Neutrophil (primary cell): ENCODE data around the gene LPGAT1.

Source experiments
- H3K27ac ChIP-seq: fragments of 200-600 bp; sonication (generic); 2 replicates; pipeline ENCODE4 v1.5.1; 2016; ENCODE audit warnings: mild to moderate bottlenecking, moderate library complexity
- H3K27me3 ChIP-seq: fragments of 200-600 bp; sonication (generic); 2 replicates; pipeline ENCODE4 v1.6.0; 2016; ENCODE audit warnings: mild to moderate bottlenecking
- H3K36me3 ChIP-seq: fragments of 200-600 bp; sonication (generic); 2 replicates; pipeline ENCODE4 v1.5.1; 2017
- H3K4me1 ChIP-seq, 2 experiments: fragments of 200-600 bp in 1 of 2; sonication (generic) in 1 of 2; 1 replicate in 1 of 2; 2 replicates in 1 of 2; pipeline versions ENCODE4 v1.5.1 to v1.6.1; 2013 to 2016; ENCODE audit warnings: low read depth in 1 of 2, low read length in 1 of 2, mild to moderate bottlenecking in 1 of 2, moderate library complexity in 1 of 2; ENCODE audit not compliant: control insufficient read depth in 1 of 2, insufficient read depth in 1 of 2
- H3K4me3 ChIP-seq, 2 experiments: fragments of 200-600 bp in 1 of 2; sonication (generic) in 1 of 2; 1 replicate in 1 of 2; 2 replicates in 1 of 2; pipeline ENCODE4 v1.5.1; 2013 to 2016; ENCODE audit warnings: low read depth in 1 of 2, low read length in 1 of 2, mild to moderate bottlenecking in 1 of 2, moderate library complexity in 1 of 2
- H3K9me3 ChIP-seq: fragments of 200-600 bp; sonication (generic); 2 replicates; pipeline ENCODE4 v1.5.1; 2016
- TF ChIP-seq, protein P1 (sequence below): fragments of 200-600 bp; sonication (generic); IDR thresholded peaks from 2 replicates; pipeline ENCODE4 v1.5.1; 2016; ENCODE audit warnings: antibody characterized with exemption

The LPGAT1 gene

DNA sequence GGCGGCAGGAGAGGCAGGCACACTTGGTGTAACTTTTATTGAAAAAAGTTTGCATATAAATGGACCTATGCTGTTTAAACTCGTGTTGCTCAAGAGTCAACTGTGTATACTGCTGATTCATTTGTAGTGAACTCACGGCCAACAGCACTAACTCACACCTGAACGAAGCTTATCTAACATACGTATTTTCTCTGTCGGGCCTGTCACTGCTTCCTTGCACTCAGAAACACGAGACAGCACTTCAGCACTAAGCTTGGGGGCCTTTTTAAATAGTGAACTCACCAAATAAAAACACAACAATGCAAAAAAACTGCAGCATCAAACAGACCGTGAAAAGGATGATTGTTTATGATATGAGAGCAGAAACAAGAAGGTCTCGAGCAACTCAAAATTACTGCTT lies 96.2 kb downstream of the LPGAT1 start:
- H3K36me3 ChIP-seq, result no peaks in the 10 kb centered on the region
- TF ChIP-seq, protein P1, sequence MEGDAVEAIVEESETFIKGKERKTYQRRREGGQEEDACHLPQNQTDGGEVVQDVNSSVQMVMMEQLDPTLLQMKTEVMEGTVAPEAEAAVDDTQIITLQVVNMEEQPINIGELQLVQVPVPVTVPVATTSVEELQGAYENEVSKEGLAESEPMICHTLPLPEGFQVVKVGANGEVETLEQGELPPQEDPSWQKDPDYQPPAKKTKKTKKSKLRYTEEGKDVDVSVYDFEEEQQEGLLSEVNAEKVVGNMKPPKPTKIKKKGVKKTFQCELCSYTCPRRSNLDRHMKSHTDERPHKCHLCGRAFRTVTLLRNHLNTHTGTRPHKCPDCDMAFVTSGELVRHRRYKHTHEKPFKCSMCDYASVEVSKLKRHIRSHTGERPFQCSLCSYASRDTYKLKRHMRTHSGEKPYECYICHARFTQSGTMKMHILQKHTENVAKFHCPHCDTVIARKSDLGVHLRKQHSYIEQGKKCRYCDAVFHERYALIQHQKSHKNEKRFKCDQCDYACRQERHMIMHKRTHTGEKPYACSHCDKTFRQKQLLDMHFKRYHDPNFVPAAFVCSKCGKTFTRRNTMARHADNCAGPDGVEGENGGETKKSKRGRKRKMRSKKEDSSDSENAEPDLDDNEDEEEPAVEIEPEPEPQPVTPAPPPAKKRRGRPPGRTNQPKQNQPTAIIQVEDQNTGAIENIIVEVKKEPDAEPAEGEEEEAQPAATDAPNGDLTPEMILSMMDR, result no peak

DNA sequence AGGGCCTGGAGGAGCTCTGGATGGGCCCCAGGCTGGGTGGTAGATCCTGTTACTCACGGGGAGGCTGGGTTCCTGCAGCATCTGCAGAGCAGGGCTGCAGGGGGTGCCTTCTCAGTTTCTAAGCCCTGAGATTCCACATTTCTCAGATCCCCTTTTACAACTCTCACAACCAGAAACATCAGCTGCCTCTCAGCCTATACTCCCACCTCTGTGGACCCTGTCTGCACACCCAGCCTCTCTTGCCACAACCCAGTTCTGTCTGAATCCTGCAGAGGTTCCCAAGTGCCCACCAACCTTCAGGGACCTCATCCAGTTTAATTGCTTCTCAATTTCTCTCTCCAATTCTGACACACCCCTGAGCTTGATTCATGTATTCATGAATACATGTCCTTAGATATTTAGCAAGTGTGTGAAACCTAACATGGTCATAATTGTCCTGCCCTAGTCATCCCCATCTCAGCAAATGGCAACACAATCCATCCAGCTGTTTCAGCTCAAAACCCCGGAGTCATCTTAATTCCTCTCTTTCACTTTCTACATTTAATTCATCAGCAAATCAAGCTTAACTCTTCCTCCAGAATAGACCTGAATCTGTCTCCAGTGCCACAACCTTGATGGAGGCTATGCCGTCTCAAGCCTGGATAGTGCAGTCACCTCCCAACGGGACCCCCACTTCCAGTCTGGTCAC lies 98.1 kb downstream of the LPGAT1 start:
- Histone ChIP-seq H3K9me3 (no peaks in the 10 kb centered on the region), H3K36me3 (no peaks in the 10 kb centered on the region), H3K4me1 (peaks cover 13 to 19% of the 10 kb centered on the region in 2 experiments), H3K27ac (no peak overlapping the region), H3K4me3 (no peak overlapping the region), H3K27me3 (no peaks in the 10 kb centered on the region)
- TF ChIP-seq, protein P1, result no peak

More for the DNA sequence above, 96.2 kb downstream of the LPGAT1 start:
- Histone ChIP-seq H3K27ac (no peak overlapping the region), H3K27me3 (no peaks in the 10 kb centered on the region), H3K4me1 (peaks cover 32 to 39% of the 10 kb centered on the region in 2 experiments), H3K4me3 (no peak overlapping the region), H3K9me3 (no peaks in the 10 kb centered on the region)

DNA sequence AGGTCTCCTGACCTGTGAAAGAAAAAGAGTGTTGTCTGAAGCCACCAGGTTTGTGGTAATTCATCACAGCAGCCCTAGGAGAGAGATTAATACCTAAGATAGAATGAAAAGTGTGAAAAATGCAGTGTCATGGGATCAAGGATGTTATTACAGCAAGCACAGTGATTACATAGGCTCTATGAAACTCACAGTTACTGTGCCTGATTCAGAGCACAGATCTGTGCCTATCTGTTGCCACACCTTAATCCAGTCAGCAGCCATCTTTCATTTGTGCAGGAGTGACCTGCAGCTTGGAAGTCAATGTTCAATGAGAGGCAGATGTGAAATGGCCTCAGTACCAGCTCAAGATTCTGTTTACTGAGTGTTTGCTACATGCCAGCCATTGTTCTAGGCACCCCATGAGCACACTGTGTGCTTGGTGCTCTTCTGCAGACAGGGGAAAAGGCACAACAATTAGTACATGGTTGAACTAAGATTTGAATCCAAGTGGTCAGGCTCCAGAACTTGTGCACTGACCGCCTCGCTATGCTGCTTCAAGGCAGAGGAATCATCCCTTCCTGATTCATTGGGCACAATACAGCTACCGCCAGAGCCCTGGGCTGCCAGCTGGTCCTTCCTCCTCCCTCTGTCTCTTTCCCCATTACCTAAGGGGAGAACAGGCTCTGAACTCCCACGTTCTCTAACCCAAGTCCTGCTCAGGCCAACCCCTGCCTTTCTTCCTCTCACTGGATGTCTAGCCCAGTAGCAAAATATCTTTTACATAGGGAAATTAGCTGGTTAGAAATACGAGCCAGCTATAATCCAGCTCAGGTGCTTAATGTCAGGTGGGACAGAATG lies 98.9 kb downstream of the LPGAT1 start:
- Histone ChIP-seq H3K9me3 (no peaks in the 10 kb centered on the region), H3K4me1 (peaks cover 8 to 13% of the 10 kb centered on the region in 2 experiments), H3K36me3 (no peaks in the 10 kb centered on the region), H3K27ac (peak overlapping the region; percentile 14), H3K4me3 (no peak overlapping the region), H3K27me3 (no peaks in the 10 kb centered on the region)
- TF ChIP-seq, protein P1, result no peak

DNA sequence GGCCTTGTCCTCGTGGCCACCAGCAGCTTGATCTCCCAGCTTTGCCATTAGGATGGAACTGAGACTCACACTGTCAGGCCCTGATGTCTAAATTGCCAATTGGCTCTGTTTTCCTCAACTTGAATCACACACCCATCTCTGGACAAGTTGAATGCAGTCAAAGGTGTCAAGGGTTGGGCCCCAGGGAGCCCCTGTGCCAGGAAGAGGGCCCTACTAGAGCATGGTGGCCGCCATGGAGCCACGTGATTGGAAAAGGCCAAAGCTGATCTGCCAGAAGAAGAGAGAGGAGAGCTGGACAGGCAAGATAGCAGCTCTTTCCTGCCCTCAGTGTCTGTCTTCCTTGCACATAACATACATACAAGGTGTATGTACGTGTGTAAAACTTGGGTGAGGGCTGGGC lies 100.2 kb downstream of the LPGAT1 start:
- Histone ChIP-seq H3K27ac (no peak overlapping the region), H3K27me3 (no peaks in the 10 kb centered on the region), H3K4me1 (peaks cover 8 to 13% of the 10 kb centered on the region in 2 experiments), H3K9me3 (no peaks in the 10 kb centered on the region), H3K36me3 (no peaks in the 10 kb centered on the region), H3K4me3 (no peak overlapping the region)
- TF ChIP-seq, protein P1, result no peak

DNA sequence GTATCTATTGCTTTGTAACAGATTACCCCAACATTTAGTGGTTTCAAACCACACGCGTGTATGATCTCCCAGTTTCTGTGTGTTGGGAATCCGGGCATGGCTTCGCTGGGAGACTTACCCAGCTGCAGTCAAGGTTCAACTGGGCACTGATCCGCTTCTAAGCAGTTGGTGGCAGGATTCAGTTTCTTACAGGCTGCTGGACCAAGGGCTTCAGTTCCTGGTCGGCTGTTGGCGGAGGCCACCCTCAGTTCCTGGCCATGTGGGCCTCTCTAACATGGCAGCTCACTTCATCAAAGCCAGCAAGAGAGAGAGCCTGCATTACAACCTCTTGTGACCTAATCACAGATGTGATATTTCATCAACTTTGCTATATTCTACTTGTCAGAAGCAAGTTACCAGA lies 101.3 kb downstream of the LPGAT1 start:
- no peak overlapping the region for H3K4me3 ChIP-seq
- H3K9me3 ChIP-seq, result no peaks in the 10 kb centered on the region
- TF ChIP-seq, protein P1, result no peak
- H3K27me3 ChIP-seq, result no peaks in the 10 kb centered on the region
- no peaks in the 10 kb centered on the region for H3K36me3 ChIP-seq
- peaks cover 8 to 13% of the 10 kb centered on the region in 2 experiments for H3K4me1 ChIP-seq
- no peak overlapping the region for H3K27ac ChIP-seq
